ENCODE results near the gene UBA5. TPM values are rescaled to one million over a fixed set of nuclear protein-coding genes. Genes with fewer than 3 reads are reported as not detected.

The UBA5 gene
- total RNA-seq, 3 donors from 2014 or later (not counting 1 experiment from before 2014, with no cell fraction given), result 37.8 to 51.0 (median 46.1) TPM

GRCh38 chr3:132625613-132626012 is 34.5 kb upstream of the UBA5 start:
- H3K9me3 Mint-ChIP-seq, result no peaks in the 10 kb centered on the region
- no peak for ATAC-seq
- H3K4me1 Mint-ChIP-seq, result peaks cover 0 to 7% of the 10 kb centered on the region in 2 donors
- intact Hi-C loops (cut with micrococcal nuclease), result no loop called here
- H3K9me3 ChIP-seq (ENCODE audit: control insufficient read depth, insufficient read depth, low read length), result no peaks in the 10 kb centered on the region
- H3K4me3 ChIP-seq (ENCODE audit: low read length), result no peak overlapping the region
- H3K4me1 ChIP-seq (ENCODE audit: control insufficient read depth, insufficient read depth, low read length), result no peaks in the 10 kb centered on the region
- TF ChIP-seq CTCF (IDR thresholded peaks at IDR 0.05), result no peak
- H3K27ac ChIP-seq (ENCODE audit: low read length), result no peak overlapping the region
- H3K27me3 Mint-ChIP-seq (ENCODE audit: low read depth in 2 of 2), result no peaks in the 10 kb centered on the region
- no peak overlapping the region for H3K27ac Mint-ChIP-seq
- peaks cover 18% of the 10 kb centered on the region for H3K36me3 Mint-ChIP-seq
- H3K4me3 Mint-ChIP-seq, result no peak overlapping the region
- no peaks in the 10 kb centered on the region for H3K27me3 ChIP-seq (ENCODE audit: control insufficient read depth, insufficient read depth, low read length)
- 94% methylated on average over 1 of the region's 1 CpG for WGBS (ENCODE audit: insufficient coverage)
- peaks cover 30% of the 10 kb centered on the region for H3K36me3 ChIP-seq (ENCODE audit: control insufficient read depth, insufficient read depth, low read length)
- no peak for DNase-seq

GRCh38 chr3:132626955-132627354 is 33.2 kb upstream of the UBA5 start:
- Histone ChIP-seq H3K9me3 (ENCODE audit: control insufficient read depth, insufficient read depth, low read length) (no peaks in the 10 kb centered on the region), H3K27ac (ENCODE audit: low read length) (no peak overlapping the region), H3K36me3 (ENCODE audit: control insufficient read depth, insufficient read depth, low read length) (peaks cover 30% of the 10 kb centered on the region), H3K4me3 (ENCODE audit: low read length) (no peak overlapping the region), H3K27me3 (ENCODE audit: control insufficient read depth, insufficient read depth, low read length) (no peaks in the 10 kb centered on the region), H3K4me1 (ENCODE audit: control insufficient read depth, insufficient read depth, low read length) (no peaks in the 10 kb centered on the region)
- no peaks in the 10 kb centered on the region for H3K4me1 Mint-ChIP-seq
- H3K4me3 Mint-ChIP-seq, result no peak overlapping the region
- H3K9me3 Mint-ChIP-seq, result no peaks in the 10 kb centered on the region
- no peak for DNase-seq
- no peak for ATAC-seq
- no peak overlapping the region for H3K27ac Mint-ChIP-seq
- no peak for TF ChIP-seq CTCF (IDR thresholded peaks at IDR 0.05)
- 100% methylated on average over 6 of the region's 6 CpGs for WGBS (ENCODE audit: insufficient coverage)
- H3K27me3 Mint-ChIP-seq (ENCODE audit: low read depth in 2 of 2), result no peaks in the 10 kb centered on the region
- intact Hi-C loops (cut with micrococcal nuclease), result no loop called here
- peaks cover 11% of the 10 kb centered on the region for H3K36me3 Mint-ChIP-seq

- 100% methylated on average over 2 of the region's 2 CpGs for WGBS (ENCODE audit: insufficient coverage)
- H3K4me3 ChIP-seq (ENCODE audit: low read length), result no peak overlapping the region
- no peak for TF ChIP-seq CTCF (IDR thresholded peaks at IDR 0.05)
- H3K36me3 Mint-ChIP-seq, result peaks cover 11% of the 10 kb centered on the region
- H3K27me3 Mint-ChIP-seq (ENCODE audit: low read depth in 2 of 2), result no peaks in the 10 kb centered on the region
- no peak overlapping the region for H3K4me3 Mint-ChIP-seq
- no peaks in the 10 kb centered on the region for H3K27me3 ChIP-seq (ENCODE audit: control insufficient read depth, insufficient read depth, low read length)
- H3K9me3 Mint-ChIP-seq, result no peaks in the 10 kb centered on the region
- H3K36me3 ChIP-seq (ENCODE audit: control insufficient read depth, insufficient read depth, low read length), result peaks cover 30% of the 10 kb centered on the region
- H3K27ac ChIP-seq (ENCODE audit: low read length), result no peak overlapping the region
- H3K4me1 Mint-ChIP-seq, result no peaks in the 10 kb centered on the region
- no peak for ATAC-seq
- intact Hi-C loops (cut with micrococcal nuclease), result no loop called here
- no peaks in the 10 kb centered on the region for H3K4me1 ChIP-seq (ENCODE audit: control insufficient read depth, insufficient read depth, low read length)
- H3K27ac Mint-ChIP-seq, result no peak overlapping the region
- H3K9me3 ChIP-seq (ENCODE audit: control insufficient read depth, insufficient read depth, low read length), result no peaks in the 10 kb centered on the region
- no peak for DNase-seq
These were observed 32.0 kb upstream of the UBA5 start for GRCh38 chr3:132628157-132628556.

GRCh38 chr3:132629928-132630327 is 30.2 kb upstream of the UBA5 start:
- no peaks in the 10 kb centered on the region for H3K4me1 Mint-ChIP-seq
- no peak overlapping the region for H3K4me3 ChIP-seq (ENCODE audit: low read length)
- H3K9me3 ChIP-seq (ENCODE audit: control insufficient read depth, insufficient read depth, low read length), result no peaks in the 10 kb centered on the region
- H3K27me3 Mint-ChIP-seq (ENCODE audit: low read depth in 2 of 2), result no peaks in the 10 kb centered on the region
- no peaks in the 10 kb centered on the region for H3K27me3 ChIP-seq (ENCODE audit: control insufficient read depth, insufficient read depth, low read length)
- no peak for ATAC-seq
- no peak for TF ChIP-seq CTCF (IDR thresholded peaks at IDR 0.05)
- DNase-seq, result no peak
- peaks cover 25% of the 10 kb centered on the region for H3K36me3 ChIP-seq (ENCODE audit: control insufficient read depth, insufficient read depth, low read length)
- WGBS (ENCODE audit: insufficient coverage), result no CpG with 5 or more reads among the region's 1 CpG
- H3K36me3 Mint-ChIP-seq, result peaks cover 11% of the 10 kb centered on the region
- H3K27ac Mint-ChIP-seq, result no peak overlapping the region
- no peak overlapping the region for H3K27ac ChIP-seq (ENCODE audit: low read length)
- H3K4me1 ChIP-seq (ENCODE audit: control insufficient read depth, insufficient read depth, low read length), result no peaks in the 10 kb centered on the region
- intact Hi-C loops (cut with micrococcal nuclease), result no loop called here
- no peak overlapping the region for H3K4me3 Mint-ChIP-seq
- no peaks in the 10 kb centered on the region for H3K9me3 Mint-ChIP-seq
